ENCODE measurements around the gene TBC1D22A.

- TF ChIP-seq CTCF (IDR thresholded peaks at IDR 0.05) (no peak), POLR2A (IDR thresholded peaks at IDR 0.05) (no peak)
Measured at GRCh38 chr22:46794067-46794466, 31.6 kb downstream of the TBC1D22A start.
